22Rv1 (cell line): Measurements from ENCODE around the gene TBX2.

Experiments used
- CTCF ChIP-seq: fragments of 450-650 bp; IDR thresholded peaks from 2 replicates; pipeline ENCODE4 v1.5.1; 2017; ENCODE audit warnings: mild to moderate bottlenecking
- ZFX ChIP-seq: fragments of 450-650 bp; IDR thresholded peaks from 2 replicates; pipeline ENCODE4 v1.6.1; 2017; ENCODE audit warnings: antibody characterized with exemption, borderline replicate concordance

- TF ChIP-seq CTCF (no peak), ZFX (no peak)
Measured at GRCh38 chr17:61384354-61384691, 15.3 kb upstream of the TBX2 start.
